Stomach (tissue), 4 donors: Measurements from ENCODE around the gene CFC1.
"Not testable (repeated sequence)": the region's sequence is repeated elsewhere in the genome, so short reads cannot be mapped to it uniquely, and the experiment has no call there.

Experiments
- CTCF ChIP-seq, 7 experiments: fragments of 450-650 bp in 4 of 7; fragments of 200-600 bp in 3 of 7; sonication (generic) in 3 of 7; IDR thresholded peaks; one replicate each; pipeline ENCODE4 v1.5.1; 2016 to 2019; ENCODE audit warnings: antibody characterized with exemption in 7 of 7, control low read depth in 2 of 7, mild to moderate bottlenecking in 1 of 7
- POLR2AphosphoS5 ChIP-seq, 3 donors: sonication (generic); formaldehyde crosslinking; IDR thresholded peaks; one replicate each; pipeline ENCODE4 v1.6.1; 2016; ENCODE audit warnings: antibody characterized with exemption in 3 of 3

GRCh38 chr2:130609002-130609920, 9.9 kb upstream of the CFC1 start:
- not testable (repeated sequence) for TF ChIP-seq POLR2AphosphoS5, CTCF (IDR thresholded peaks at IDR 0.05)
